GM18520 (cell line): ENCODE measurements around the gene RAB29.

Source experiments
- ATAC-seq: cut with Tn5 transposase; IDR thresholded peaks from one replicate; pipeline ENCODE4 v1.9.1; 2021; ENCODE audit not compliant: unreplicated experiment

Gene RAB29

GRCh38 chr1:205797168-205797567 is 21.9 kb upstream of the RAB29 start:
- no peak for ATAC-seq

DNA sequence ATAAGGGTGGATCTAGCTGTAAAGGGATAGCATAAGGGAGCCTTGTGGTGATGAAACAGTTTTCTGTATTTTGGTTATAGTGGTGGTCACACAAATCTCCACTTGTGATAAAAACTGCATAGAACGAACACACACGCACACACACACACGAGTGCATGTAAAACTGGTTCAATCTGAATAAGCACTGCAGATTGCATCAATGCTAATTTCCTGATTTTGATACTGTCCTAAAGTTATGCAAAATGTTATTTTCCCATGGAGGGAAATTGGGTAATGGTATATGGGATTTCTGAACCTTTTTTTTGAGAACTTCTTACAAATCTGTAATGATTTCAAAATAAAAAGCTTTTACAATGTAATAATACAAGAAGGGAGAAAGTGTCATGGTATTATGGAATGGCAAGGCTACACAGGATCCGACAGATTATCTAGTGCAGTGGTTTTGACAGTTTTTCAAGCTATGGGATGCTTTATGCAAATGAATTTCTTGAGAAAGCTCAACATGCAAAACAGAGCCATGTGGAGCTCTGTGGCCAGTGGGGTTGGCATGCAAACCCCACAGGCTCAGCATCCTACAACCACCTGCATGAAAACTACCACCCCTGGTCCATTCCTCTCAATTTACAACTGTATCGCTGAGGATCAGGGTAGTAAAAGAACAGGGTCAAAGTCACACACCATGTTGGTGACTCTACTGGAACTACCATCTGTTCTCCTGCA is 18.9 kb upstream of the RAB29 start:
- peak; percentile 56 for ATAC-seq

GRCh38 chr1:205792961-205793673 is 17.8 kb upstream of the RAB29 start:
- no peak for ATAC-seq

DNA sequence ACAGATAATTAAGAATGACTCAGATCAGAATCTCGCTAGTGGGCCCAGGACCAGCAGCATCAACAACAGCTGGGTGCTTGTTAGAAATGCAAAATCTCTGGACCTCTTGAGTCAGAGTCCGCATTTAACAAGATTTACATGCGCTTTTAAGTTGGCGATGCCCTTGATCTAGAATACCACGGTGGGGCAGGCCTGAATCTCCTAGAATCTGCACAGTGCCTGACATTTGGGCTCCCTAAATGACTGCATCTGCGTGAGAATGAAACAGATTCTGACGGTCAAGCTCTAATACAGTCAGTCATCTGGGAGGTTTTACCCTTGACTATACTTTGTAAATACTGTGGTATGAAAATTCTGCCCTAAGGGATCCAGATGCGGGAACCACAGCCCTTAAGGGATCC is 17.2 kb upstream of the RAB29 start:
- ATAC-seq: peak; percentile 33

GRCh38 chr1:205791568-205792180 is 16.4 kb upstream of the RAB29 start:
- no peak for ATAC-seq

DNA sequence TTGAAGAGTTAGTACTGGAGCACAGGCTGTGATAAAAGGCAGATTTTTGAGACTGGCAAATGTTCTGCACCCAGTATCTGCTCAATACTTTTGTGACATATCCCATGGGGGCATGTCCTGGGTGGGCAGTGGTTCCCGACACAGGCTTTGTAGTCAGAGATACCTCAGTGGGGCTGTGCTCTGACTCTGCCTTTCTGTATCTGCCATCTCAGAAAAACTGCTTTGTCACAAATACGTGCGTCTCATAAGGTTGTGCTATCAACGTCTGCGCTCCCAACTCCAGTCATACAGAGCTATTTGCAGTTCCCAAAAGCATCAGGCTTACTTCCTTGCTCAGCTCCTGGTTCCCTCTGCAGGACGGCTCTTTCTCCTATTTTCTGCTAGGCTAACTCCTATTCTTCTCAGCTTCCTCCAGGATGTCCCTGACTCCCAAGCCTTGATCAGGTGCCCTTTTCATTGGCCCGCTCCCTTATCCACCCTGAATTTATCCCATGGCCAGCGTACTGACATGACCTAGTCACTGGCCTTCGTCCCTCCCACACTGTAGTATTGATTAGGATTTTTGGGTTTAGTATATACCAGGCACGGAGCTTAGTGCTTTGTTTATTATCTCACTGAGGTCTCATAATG is 12.1 kb upstream of the RAB29 start:
- no peak for ATAC-seq

DNA sequence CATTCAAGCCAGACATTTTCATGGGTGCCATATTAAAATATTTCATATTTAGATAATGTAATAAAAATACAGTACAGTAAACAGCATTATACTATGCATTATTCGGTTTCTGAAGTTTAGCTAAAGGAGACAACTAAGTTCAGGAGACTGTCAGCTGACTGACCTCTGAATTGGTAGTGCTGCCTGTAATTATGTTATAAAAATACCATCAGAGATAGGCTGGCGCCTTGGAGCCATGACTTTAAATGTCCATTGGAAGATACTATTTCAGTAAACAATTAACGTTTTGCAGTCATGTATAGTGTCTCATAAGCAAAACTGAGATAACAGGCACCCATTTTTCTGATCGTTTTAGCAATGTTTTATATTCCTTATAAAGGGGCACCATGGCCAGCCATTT is 11.3 kb upstream of the RAB29 start:
- ATAC-seq: no peak

GRCh38 chr1:205785446-205785845 is 10.2 kb upstream of the RAB29 start:
- ATAC-seq: no peak

- ATAC-seq: no peak
These were observed 8.6 kb upstream of the RAB29 start for GRCh38 chr1:205783904-205784303.

DNA sequence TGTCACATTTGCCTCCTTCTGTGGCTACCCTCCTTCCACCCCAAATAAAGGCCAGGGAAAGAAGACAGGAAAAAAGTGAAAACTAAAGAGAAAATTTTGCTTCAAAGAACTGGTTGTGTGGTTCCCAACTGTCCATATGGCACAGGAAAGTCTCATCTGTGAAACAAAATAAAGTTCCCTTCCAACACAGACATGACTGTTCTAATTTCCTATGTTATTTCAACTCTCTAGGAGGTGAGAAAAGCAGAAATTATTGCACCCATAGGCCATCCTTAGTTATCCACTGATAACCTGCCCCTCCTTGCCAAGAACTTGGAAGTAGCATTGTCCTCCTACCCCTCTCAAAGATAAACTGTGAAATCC is 8.1 kb upstream of the RAB29 start:
- no peak for ATAC-seq

DNA sequence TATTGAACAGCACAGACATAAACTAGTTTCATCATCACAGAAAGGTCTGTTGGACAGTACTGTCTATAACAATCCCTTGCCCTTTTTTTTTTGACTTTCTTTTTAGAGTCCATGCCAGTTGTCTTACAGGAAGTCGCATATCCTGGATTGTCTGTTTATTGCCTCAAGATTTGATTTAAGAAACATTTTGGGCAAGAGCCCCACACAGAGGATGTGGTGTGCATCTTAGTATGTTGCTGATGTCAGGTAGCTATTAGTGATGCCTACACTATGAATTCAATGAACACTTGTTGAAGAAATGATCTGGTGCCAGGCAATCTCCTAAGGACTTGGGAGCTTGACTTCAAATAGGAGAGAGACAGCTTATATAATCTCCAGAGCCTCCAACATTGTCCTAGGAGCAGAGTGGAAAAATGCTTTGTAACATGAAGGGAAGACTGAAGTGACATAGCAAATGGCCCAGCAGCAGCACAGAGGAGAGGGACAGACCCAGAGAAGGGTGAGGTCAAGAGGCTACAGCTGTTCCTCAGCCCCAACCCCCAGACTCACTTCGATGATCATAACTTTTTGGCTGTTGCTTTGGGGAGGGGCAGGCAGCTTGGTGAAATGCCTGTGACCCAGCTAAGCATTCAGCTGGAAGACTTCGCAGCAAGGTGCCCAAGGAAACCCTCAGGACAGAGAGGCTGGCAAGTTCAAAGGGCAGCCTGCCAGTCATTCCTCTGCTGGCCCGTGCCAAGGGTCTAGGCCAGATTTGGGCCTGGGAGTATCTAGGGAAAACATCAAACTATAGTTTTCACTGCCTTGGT is 7.5 kb upstream of the RAB29 start:
- ATAC-seq: no peak

- ATAC-seq: no peak
These were observed 5.1 kb upstream of the RAB29 start for GRCh38 chr1:205780335-205780734.

- ATAC-seq: no peak
These were observed 2.7 kb upstream of the RAB29 start for GRCh38 chr1:205777994-205778393.

- no peak for ATAC-seq
These were observed 405 bp upstream of the RAB29 start for GRCh38 chr1:205775717-205776056.

DNA sequence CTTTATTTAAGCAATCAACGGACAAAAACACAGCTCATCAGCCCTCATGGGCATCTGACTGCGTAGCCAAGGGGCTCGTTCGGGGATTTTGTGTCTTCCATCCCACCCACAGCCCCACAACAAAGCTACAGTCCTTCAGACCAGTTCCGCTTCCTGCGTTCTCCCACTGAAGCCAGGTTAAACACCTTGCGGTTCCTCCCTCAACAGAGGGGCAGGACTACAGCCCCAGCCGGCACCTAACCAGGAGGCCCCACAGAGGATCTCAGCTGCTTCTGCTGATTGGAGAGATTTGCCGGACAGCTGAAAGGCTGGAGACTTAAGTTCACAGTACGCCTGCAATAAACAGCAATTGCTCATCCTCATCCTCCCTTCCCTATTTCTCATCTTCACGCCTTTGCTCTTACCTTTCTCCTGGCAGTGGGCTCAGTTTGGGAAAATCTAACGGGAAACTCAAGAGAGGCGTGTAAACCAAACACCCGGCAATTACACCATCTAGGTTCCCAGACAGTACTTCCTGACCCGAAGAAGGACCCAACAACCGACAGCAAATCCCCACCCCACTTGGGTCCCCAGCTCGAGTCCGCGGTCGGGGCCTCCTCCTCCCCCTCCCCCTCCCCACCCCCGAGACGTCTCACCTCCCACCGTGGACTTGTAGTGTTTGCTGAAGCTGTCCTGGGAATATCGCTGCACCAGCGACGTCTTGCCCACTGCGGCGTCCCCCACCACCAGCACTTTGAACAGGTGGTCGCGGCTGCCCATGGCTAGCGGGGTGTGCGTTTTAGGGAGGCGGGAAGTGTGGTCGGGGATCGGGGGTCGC is 876 bp downstream of the RAB29 start:
- no peak for ATAC-seq

DNA sequence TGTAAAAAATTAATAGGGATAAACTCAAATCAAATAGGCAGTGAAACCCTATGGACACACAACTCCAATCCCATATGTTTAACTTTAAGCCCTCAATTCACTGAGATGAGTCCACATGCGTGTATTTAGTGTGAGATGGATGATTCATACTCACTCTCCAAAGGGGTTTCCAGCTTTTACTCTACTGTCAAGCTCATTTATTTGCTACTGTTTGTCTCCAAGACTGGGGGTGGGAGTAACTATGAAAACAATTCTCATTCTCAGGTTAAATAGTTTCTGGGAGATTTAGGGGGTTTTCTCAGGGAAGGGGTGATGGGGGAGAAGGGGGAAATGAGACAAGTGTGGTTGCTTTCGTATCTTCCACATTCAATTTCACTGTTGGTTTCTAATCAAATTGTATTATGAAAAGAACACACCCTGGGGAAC is 2.7 kb downstream of the RAB29 start:
- ATAC-seq: no peak

DNA sequence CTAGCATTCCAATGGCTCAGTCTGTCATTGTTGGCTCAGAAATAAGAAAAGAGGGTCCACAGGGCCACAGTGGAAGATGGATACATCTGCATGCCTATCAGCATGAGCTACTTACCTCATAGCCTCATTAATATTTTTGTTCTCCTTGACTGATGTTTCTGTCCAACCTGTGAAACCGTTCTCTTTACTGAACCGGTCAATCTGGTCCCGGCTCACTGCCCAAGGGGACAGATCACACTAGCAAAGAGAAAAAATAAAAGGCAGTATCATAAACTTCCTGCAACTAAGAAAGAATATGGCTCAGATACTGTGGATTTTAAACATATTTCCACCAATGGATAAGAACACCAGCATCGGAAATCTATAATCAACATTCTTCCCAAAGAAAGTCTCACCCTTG is 4.7 kb downstream of the RAB29 start:
- ATAC-seq: no peak

DNA sequence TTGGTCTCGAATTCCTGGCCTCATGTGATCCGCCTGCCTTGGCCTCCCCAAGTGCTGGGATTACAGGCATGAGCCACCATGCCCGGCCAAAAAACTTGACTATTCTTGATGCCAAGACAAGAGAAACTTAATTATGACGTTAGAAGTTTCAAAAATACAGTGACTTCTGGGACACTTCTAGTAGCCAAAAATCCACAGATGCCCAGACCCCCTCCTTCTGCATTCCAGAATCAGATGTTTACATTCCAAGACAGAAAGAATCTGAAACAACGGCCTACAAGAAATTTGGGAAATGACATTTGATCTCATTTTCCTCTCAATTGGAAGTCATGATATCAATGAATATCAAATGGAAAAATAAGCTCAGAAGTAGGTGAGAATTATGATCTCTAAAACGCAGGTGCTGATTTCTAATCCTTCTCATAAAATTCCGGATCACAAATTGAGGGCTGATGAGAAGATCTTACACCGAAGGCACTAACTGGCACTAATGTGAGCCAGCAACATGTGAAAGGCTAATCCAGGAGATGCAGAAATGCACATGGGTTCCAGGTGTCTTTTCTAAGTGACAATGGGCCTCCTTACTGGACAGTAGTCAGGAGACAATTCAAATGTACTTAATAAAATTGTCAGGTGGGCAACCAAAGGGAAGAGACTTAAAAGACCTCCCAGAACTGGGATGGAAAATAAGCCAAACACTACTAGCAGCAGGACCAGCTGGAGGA is 5.5 kb downstream of the RAB29 start:
- ATAC-seq: no peak

- no peak for ATAC-seq
These were observed 8.0 kb downstream of the RAB29 start for GRCh38 chr1:205767248-205767647.

DNA sequence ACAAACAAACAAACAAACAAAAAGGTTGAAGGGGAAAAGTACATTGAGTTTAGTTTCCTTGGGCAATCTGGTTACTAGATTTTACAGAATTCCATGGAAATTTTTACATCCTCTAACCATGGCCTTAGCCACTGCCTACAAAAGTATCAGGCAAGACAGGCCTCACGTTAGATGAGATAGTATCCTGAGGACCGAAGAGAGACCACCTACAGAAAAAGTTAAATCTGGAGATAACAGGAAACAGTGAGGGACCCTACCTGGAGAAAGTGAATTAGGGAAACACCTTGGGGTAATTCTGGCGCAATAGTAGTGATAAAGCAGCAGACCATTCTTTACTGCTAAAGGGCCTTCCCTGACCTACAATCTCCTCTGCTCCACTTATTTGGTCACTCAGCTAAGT is 8.7 kb downstream of the RAB29 start:
- ATAC-seq: no peak
